ENCODE data around the gene GNAL. TPM values are rescaled to one million over a fixed set of nuclear protein-coding genes. Genes with fewer than 3 reads are reported as not detected.

GNAL gene
- total RNA-seq, 1 experiment from 2014 or later: 24.0 TPM

DNA sequence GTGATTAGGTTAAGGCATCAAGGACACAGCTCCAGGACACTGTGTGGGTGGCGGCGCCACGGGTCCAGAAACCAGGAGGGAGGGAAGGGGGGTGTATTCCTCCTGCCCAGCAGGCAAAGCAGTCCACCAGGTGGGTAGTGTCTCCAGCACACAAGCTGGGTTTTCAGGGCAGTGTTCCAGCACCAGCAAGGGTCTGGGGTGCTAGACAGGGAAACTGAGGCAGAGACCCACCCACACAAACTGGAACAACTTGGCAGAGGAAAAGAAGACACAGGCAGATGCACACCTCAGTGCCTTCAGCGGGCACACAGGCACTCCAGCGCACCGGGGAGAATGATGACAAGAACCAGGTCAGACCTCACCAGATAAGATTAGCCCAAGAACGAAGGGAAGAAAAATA lies 28.4 kb upstream of the GNAL start:
- H2BK12ac ChIP-seq (ENCODE audit: insufficient read length, low read depth, low read length): no peak overlapping the region
- no peaks in the 10 kb centered on the region for H3K9me3 ChIP-seq (ENCODE audit: control insufficient read depth, low read depth, low read length)
- no peak overlapping the region for H2AFZ ChIP-seq (ENCODE audit: low read length)
- TF ChIP-seq, protein P1, sequence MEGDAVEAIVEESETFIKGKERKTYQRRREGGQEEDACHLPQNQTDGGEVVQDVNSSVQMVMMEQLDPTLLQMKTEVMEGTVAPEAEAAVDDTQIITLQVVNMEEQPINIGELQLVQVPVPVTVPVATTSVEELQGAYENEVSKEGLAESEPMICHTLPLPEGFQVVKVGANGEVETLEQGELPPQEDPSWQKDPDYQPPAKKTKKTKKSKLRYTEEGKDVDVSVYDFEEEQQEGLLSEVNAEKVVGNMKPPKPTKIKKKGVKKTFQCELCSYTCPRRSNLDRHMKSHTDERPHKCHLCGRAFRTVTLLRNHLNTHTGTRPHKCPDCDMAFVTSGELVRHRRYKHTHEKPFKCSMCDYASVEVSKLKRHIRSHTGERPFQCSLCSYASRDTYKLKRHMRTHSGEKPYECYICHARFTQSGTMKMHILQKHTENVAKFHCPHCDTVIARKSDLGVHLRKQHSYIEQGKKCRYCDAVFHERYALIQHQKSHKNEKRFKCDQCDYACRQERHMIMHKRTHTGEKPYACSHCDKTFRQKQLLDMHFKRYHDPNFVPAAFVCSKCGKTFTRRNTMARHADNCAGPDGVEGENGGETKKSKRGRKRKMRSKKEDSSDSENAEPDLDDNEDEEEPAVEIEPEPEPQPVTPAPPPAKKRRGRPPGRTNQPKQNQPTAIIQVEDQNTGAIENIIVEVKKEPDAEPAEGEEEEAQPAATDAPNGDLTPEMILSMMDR (conservative IDR thresholded peaks at IDR 0.05): no peak
- H3K23ac ChIP-seq (ENCODE audit: insufficient read length, low read depth, low read length): no peak overlapping the region
- H3K9ac ChIP-seq (ENCODE audit: extremely low read depth, insufficient read length, low read length): no peak overlapping the region
- no peak overlapping the region for H3T11ph ChIP-seq (ENCODE audit: low read length)
- no peak overlapping the region for H3K27ac ChIP-seq (ENCODE audit: insufficient read length, low read depth, low read length)
- no peak overlapping the region for H3K27ac Mint-ChIP-seq
- no peak overlapping the region for H3K4ac ChIP-seq (ENCODE audit: low read depth, low read length)
- no peaks in the 10 kb centered on the region for H3K79me1 ChIP-seq (ENCODE audit: insufficient read depth, low read depth, low read length, poor library complexity, severe bottlenecking)
- no peaks in the 10 kb centered on the region; a peak in 1 of 5 replicates for H3K9me3 Mint-ChIP-seq
- H2BK15ac ChIP-seq (ENCODE audit: low read depth, low read length): no peak overlapping the region
- no peak overlapping the region for H2BK120ac ChIP-seq (ENCODE audit: low read depth, low read length, poor library complexity, severe bottlenecking)
- H4K20me1 ChIP-seq (ENCODE audit: control insufficient read depth, insufficient read depth, insufficient read length): no peaks in the 10 kb centered on the region
- no peak overlapping the region for H2BK5ac ChIP-seq (ENCODE audit: insufficient read length, low read length)
- no peak overlapping the region for H4K91ac ChIP-seq (ENCODE audit: insufficient read length, low read depth, low read length)
- H3K23me2 ChIP-seq (ENCODE audit: insufficient read length, low read depth, low read length, poor library complexity, severe bottlenecking): no peaks in the 10 kb centered on the region
- H3K27me3 Mint-ChIP-seq (ENCODE audit: low read depth): peaks cover 4% of the 10 kb centered on the region
- H2BK20ac ChIP-seq (ENCODE audit: low read depth, low read length, poor library complexity, severe bottlenecking): no peak overlapping the region
- no peaks in the 10 kb centered on the region for H3K4me1 ChIP-seq (ENCODE audit: insufficient read depth, low read length)
- H4K5ac ChIP-seq (ENCODE audit: insufficient read length, low read depth, low read length): no peak overlapping the region
- no peak overlapping the region for H3K4me3 Mint-ChIP-seq
- no peak overlapping the region for H2AK5ac ChIP-seq (ENCODE audit: insufficient read length, low read length)
- no CpG with 5 or more reads among the region's 7 CpGs for WGBS (ENCODE audit: extremely low coverage, insufficient read length, low lambda C conversion rate)
- H3K79me2 ChIP-seq (ENCODE audit: insufficient read depth, low read length): no peaks in the 10 kb centered on the region
- no peaks in the 10 kb centered on the region for H3K36me3 Mint-ChIP-seq (ENCODE audit: insufficient read depth in 1 of 3, low read depth in 3 of 3)
- H3K56ac ChIP-seq (ENCODE audit: insufficient read length, low read depth, low read length): no peak overlapping the region
- H3K27me3 ChIP-seq (ENCODE audit: insufficient read depth, low read length): no peaks in the 10 kb centered on the region
- H3K18ac ChIP-seq (ENCODE audit: insufficient read length, low read depth, low read length): no peak overlapping the region
- H3K4me2 ChIP-seq (ENCODE audit: insufficient read depth, insufficient read length, low read length): no peak overlapping the region
- DNase-seq: peak; percentile 14
- no peak overlapping the region for H3K14ac ChIP-seq (ENCODE audit: insufficient read depth, low read length)
- H3K4me1 Mint-ChIP-seq: peaks cover 2% of the 10 kb centered on the region in 2 experiments; a peak in 3 of 4 replicates
- H4K8ac ChIP-seq (replicated peaks; ENCODE audit: insufficient read length, low read depth, low read length): no peak overlapping the region
